Stimulated activated CD4-positive, alpha-beta T cell treated with anti-CD3 and anti-CD28 coated beads, Interleukin-4, amount 100 ng/mL, for 48 hours (primary cell): ENCODE measurements around the gene APH1B.
A peak's percentile ranks its signal among the peaks of the same experiment; 100 is the strongest.
"Not testable (repeated sequence)": the region's sequence is repeated elsewhere in the genome, so short reads cannot be mapped to it uniquely, and the experiment has no call there.

ENCODE experiments used
- DNase-seq, 2 donors: peaks; one replicate each; pipeline ENCODE4 v3.0.0-alpha.2; 2020; ENCODE audit warnings: low read depth in 2 of 2

APH1B gene

DNA sequence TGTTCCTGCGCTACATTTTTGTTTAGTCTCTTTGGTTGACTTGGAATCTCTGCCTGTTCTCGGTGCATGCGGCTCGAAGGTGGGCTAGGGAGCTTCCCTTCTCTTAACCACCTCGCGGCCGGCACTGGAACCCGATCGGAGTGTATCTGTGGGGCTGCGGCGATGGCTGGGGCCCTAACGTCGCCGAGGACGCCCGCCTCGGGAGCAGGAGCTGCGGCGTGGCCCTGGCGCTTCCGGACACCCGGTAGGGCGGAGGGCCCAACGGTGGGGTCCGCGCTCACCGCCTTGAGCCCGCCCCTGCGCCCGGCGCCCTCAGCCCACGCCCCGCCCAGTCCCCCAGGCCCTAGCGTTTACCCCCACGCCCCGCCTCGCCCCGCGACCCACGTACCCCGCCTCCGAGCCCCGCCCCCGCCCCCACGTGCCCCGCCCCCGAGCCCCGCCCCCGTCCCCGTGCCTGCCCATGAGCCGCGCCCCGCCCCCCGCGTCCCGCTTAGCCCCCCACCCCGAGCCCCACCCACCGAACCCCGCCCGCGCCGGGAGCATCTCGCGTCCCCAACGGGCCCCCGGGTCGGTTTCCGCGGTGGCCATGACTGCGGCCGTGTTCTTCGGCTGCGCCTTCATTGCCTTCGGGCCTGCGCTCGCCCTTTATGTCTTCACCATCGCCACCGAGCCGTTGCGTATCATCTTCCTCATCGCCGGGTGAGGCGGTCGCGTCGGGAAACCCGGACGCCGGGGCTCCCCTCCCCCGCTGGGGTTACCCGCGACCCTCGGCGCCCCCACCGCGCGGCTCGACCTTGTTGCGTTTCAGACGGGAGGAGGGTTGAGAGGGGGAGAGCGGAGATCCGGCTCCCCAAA lies at the start of gene APH1B:
TSS of gene APH1B (plus strand) at position 568 of the 855 bp plus-strand sequence. CDS start at position 587, 19 bp downstream.
- DNase-seq: peak; percentile 49 to 56

DNA sequence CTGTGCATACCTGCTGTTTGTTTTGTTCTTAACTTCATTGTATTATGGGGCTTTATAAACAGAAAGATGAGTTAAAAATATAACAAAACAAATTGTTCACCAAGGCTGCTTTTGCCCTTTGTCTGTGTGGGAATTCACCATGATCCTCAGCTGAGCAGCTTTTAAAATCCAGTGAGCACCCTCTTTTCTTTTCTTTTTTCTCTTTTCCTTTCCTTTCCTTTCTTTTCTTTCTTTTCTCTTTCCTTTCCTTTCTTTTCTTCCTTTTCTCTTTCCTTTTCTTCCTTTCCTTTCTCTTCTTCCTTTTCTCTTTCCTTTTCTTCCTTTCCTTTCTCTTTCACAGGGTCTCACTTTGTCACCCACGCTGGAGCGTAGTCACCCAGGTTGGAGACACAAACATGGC lies 49.7 kb upstream of the APH1B start:
- no peak for DNase-seq

DNA sequence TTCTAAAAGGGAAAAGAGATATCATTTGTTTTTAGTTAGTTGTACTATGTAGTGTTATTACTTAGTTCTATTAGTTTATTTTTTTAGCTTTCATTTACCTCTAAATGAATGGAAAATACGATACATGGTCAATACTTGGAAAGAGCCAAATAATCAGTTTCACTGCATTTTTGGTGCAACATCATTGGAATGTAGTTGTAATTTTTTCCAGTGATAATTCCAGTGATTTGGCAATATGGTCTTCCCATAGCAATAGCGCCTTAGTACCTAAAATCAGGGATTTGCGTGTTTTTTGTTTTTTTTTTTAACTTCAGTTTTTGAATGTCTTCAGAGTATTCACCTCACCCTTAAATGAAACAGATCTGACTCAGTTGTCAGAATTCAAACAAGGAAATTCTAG lies 46.2 kb upstream of the APH1B start:
- no peak for DNase-seq

DNA sequence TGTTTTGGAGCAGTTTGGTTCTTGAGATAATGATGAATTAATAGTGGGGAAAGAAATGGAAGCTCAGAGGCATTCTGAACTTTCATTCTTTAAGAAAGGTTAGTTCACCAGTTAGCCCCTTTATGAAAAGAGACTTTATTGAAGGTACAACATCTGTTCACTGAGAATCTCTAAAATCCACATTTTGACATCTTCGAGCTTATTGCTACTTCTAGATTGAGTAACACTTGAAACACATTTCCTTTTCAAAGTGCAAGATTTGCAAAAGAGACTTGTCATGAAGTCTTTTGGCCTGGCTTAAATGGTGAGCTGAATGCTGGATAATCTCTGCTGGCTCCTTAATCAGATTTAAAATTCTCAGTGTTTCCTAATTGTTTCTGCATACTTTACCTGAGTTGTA lies 45.7 kb upstream of the APH1B start:
- no peak for DNase-seq

DNA sequence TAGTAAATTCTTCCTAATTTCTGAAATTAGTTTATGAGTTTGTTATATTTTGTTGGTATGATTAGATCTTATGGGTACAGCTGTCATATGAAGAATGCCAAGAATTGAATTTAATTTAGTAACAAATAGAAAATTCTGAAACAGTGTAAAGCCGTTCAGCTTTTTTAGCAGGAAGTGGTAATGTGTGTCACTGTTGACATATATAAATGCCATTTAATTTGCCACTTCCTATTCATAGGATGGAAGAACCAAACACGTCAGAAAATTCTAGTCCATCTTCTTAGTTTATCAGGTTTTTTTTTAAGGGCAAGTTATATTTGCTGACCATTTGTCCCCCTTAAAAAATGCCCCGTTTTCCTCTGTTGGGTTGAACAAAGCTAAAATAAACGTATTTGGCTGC lies 45.0 kb upstream of the APH1B start:
- no peak for DNase-seq

DNA sequence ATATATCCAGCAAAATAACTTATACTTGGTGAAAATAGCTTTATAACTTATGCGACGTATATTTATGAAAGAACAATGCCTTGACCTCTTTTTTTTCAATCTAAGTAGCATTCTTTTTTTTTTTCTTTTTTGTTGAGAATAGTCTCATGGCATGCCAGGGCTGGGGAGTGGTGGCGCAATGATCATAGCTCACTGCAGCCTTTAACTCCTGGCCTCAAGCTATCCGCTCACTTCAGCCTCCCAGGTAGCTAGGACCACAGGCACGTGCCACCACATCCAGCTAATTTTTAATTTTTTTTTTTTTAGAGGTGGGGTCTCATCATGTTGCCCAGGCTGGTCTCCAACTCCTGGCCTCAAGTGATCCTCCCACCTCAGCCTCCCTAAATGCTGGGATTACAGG lies 44.5 kb upstream of the APH1B start:
- DNase-seq: no peak

DNA sequence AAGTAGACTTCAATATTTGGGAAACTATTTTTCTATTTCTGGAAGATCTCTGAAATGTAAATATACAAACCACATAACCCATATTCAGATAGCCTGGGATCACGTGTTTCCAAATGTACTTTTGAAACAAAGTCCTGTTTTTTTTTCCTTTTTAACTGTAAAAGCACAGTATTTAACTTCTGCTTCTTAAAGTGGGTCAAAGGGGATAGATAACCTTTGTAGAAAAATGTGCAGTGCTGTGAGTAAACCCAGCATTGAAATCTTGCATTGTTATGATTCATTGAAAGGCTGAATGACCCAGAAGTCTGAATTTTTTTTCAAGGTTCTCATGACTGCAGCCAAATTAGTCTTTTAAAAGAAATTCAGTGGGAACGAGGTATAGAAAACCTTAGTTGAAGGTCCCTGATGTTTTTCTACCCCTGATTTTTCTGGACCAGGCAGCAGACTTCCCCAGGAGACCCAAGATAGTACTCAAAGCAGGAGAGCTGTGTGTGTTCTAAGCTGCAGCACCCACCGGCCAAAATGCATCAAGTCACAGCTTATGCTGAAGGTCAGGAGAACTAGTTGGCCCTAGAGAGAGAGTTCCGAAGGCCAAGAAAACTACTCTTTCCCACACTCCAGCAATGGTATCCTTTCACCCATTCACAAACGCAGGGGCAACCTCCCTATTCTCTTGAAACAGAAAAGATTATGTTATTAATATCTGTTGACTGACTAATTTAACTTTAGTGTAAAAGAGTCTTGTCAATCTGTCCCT lies 43.6 kb upstream of the APH1B start:
- DNase-seq: no peak

DNA sequence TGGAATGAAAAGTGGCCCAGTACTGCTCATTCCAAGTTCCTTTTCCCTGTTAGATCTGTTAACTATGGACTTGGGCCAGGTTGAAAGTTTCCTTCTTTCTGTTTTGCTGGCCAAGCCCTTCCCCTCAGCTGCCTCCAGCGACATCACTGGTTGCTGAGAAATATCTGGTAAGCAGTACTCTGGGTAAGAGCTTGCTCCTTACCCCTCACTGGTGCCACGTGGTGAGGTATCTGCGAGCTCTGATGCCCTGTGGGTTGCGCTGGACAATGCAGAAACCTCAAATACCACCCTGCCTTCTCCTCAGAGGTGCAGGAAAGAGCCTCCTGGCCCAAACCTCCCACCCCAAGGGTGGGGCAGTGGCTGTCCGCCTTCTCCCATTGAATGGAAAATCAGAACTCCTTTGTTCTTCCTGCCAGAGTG lies 42.9 kb upstream of the APH1B start:
- DNase-seq: no peak

DNA sequence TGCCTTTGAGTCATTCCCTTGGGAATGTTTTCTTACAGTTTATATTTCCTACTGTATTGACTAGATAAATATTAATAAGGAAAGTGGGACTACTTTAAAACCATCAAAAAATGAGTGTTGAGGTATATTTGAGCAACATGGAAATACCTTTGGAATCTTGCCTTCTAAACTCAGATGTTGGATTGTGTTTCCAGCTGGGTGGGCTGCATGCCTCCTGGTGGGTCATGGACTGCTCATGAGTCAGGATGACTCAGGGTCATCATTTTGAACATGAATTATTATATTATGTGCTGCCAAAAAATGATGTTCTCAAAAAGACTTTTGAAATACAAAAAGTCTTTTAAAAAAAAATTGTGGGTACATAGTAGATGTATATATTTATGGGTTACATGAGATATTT lies 41.1 kb upstream of the APH1B start:
- no peak for DNase-seq

DNA sequence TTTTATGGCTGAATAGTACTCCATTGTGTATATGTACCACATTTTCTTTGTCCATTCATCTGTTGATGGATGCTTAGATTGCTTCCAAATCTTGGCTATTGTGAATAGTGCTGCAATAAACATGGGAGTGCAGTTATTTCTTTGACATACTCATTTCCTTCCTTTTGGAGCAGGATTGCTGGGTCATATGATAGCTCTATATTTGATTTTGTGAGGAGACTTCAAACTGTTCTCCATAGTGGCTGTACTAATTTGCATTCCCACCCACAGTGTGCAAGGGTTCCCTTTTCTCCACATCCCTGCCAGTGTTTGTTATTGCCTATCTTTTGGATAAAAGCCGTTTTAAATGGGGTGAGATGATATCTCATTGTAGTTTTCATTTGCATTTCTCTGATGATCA lies 40.3 kb upstream of the APH1B start:
- DNase-seq: not testable (repeated sequence)

DNA sequence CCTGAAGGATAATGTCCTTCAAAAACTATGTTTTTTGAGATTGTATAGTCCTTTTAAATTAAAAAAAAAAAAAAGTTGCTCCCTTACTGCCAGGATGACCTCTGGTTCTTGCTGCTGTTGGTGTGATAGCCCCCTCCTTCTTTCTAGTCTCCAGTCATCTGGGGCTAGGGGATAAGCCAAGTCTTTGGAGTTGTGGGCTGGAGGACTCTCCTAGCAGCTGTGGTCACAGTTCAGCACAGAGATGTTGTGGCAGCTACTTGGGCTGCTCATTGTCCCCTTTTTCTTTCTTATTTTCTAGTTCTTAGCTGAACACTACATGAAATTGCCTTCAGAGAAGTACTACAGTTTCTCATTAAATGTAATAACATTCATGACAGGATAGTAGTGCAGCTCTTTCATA lies 39.2 kb upstream of the APH1B start:
- no peak for DNase-seq

DNA sequence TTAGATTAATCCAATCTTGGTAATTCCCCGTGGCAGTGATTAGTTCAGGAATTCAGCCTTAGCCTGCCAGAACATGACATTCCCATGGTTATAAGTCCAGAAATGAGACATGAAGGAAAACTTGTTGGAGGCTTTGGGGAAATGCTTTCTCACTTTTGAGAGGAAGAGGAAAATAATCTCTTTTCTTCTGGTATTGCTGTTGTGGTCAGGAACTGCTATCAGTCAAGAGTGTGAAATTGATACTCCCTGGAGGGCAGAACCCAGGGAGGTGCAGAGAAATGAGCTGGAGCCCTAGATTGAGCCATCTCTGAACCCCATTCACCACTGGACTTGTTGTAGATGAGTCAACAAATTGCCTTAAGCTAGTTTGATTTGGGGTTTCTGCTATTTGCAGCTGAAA lies 38.6 kb upstream of the APH1B start:
- DNase-seq: peak in 1 of 2 donors; percentile 30

DNA sequence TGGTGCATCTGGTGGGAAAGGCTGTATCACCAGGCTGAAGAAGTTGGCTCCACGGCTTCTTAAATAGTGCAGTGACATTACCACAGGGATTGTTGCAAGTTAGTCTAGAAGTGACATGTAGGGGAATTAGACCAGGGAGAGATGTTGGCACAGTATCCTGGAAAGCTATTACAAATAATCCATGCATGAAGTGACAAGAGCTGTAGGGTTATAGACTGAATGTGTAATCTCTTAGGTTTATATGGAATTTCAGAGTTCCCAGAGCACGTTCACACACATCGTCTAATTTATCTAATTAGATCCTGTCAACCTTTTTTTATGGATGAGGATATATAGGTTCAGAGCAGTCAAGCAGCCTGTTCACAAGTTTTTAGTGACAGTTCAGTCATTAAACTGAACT lies 37.3 kb upstream of the APH1B start:
- no peak for DNase-seq

DNA sequence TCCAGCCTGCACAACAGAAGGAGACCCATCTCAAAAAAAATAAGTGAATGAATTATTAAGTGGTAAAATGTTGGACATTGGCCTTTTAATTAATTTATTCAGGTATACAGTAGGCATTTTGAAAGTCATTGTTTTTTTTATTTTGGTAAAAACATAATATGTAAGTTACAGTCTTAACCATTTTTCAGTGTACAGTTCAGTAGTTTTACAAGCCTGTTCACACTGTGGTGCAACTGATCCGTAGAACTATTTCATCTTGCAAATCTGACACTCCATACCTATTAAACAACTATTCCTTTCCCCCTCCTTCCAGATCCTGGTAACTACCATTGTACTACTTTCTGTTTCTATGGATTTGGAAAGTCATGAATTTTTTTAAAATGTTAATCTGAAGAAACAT lies 36.1 kb upstream of the APH1B start:
- no peak for DNase-seq

DNA sequence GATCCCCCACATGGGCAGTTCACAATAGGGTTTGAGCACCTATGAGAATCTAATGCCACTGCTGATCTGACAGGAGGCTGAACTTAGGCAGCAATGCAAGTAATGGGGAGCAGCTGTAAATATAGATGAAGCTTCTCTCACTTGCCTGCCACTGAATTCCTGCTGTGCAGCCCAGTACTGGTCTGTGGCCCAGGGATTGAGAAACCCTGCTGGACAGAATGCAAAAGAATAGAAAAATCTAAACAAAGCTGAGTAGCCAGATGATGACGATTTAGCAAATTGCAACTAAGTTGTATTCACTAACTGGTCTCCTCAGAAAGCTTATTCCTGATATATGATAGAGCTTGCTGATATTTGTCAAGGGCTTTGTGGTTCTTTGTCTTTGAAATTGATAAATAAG lies 34.3 kb upstream of the APH1B start:
- no peak for DNase-seq

DNA sequence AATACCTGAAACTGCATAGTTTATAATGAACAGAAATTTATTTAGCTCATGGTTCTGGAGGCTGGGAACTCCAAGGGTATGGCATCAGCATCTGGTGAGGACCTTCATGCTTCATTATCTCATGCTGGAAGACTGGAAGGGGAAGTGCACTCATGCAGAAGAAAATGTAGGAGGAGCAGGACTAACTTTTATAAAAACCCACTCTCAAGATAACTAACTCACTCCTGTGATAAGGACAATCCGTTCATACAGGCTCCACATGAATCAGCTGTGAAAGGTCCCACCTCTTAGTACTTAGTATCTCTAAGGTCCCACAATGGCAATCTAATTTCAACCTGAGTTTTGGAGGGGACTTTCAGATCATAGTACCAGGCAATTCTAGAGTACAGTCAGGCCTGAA lies 33.6 kb upstream of the APH1B start:
- DNase-seq: no peak

DNA sequence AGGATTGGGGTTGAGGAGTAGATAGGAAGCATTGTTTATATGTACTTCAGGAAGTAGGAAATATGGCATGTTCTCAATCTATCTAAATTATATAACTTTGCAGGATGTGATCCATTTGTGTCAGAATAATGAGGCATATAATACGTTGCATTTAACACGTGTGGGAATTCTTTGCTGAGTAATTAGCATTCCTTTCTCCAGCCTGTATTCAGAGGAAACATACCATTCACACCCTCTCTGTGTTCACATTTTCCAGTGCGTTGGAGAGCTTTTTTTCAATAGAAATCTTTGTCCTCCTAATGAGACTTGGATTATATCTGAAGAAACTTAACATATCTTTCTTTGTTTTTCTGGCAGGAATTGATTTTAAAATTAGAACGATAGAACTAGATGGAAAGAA lies 33.0 kb upstream of the APH1B start:
- no peak for DNase-seq

DNA sequence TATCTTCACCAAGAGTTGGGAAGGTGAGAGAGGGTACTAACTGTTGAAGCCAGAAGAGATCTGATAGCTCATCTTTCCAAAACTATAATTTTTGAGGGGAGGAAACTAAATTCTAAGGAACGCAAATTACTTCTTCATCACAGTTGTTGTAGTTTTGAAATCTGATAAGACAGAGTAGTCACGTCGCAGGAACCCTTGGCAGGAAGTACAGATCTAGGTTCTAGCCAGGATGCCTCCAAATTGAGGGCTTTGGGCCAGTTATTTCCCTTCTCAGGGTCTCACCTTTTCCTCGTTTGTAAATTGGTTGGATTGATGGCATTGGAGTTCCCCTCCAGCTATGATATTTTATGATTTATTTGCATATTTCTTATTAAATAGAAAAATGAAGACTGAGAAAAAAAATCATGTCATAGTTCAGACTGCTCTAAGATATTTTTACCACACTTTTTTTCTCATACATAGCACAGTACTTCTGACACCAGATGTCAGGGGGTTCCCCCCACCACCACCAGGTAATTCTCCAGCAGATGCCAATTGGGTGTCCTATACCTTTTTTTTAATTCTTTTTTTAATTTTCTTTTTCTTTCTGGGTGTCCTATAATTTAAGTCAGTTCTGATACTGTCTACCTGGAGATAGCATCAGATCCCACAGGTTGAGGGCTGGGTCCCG lies 32.3 kb upstream of the APH1B start:
- no peak for DNase-seq

DNA sequence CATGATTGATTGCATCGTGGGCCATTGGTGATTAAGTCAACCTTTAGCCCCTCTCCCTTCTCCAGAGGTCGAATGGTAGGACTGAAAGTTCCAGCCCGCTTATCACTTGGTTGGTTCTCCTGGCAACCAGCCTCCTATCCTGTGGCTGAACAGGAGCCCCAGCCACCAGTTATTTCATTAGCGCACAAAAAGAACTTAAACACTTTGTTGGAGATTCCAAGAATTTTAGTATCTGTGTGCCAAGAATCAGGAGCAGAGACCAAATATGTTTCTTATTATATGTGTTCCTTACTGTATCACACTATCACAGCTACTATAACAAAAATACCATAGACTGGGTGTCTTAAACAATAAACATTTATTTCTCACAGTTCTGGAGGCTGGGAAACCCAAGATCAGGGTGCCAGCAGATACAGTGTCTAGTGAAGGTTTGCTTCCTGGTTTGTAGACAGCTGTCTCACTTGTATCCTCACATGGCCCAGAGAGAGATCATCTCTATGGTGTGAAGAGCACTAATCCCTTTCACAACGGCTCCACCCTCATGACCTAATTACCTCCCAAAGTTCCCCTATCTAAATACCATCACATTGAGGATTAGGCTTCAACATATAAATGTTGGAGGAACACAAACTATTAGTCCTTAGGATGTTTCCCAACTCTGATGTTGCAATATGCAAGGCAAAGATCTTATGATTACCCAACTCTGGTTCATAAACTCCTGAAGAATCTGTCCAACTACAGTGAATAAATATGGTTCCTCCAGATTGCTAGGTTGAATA lies 30.5 kb upstream of the APH1B start:
- no peak for DNase-seq

DNA sequence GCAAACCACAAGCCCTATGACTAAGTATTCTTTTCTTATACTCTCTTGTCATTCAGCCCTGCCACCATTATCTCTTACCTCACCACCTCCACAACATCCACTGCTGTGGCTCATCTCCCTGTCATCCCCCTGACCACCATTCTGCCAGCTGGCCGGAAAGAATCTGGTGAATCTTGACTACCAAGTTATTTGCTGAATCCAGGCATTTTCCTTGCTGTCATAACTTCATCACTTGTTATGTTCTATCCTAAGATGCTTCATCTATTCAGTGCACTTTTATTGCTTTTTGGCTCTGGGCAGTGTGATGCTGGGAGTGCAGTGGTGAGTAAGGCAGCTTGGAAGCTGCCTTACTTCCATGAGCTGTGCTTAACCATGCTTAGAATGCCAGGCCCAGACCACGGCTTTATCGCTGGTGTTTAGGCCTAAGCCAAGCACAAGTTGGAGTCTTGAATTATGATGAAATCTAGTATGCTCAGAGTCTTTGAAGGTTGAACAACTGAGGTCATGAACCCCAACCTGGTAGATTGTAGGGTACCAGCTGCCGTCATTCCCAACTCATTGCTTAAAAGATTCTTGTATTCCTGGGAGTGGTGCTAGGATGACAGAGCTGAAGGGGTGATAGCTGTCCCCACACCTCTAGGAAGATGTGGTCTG lies 27.0 kb upstream of the APH1B start:
- DNase-seq: no peak

DNA sequence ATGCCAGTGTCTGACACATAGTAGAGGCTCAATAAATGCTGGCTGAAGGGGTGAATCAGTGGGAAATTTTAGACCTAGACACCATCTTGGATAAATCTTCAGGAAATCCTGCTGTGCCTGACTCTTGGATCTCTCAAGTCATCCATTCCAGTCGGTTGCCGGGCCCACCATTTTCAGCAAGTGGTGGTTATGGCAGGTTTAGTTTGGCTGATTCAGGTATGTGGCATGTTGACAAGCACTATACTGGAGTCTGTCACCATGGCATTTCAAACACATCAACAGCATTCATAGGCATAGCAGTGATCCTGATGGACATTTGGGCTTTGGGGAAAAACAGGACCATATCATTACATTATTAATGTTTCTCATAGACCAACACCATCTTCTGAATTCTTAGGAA lies 25.7 kb upstream of the APH1B start:
- DNase-seq: no peak
